ENCODE results near the gene SPATA7.

Gene SPATA7

GRCh38 chr14:88424573-88424972 is 39.1 kb downstream of the SPATA7 start:
- TF ChIP-seq, protein P1, sequence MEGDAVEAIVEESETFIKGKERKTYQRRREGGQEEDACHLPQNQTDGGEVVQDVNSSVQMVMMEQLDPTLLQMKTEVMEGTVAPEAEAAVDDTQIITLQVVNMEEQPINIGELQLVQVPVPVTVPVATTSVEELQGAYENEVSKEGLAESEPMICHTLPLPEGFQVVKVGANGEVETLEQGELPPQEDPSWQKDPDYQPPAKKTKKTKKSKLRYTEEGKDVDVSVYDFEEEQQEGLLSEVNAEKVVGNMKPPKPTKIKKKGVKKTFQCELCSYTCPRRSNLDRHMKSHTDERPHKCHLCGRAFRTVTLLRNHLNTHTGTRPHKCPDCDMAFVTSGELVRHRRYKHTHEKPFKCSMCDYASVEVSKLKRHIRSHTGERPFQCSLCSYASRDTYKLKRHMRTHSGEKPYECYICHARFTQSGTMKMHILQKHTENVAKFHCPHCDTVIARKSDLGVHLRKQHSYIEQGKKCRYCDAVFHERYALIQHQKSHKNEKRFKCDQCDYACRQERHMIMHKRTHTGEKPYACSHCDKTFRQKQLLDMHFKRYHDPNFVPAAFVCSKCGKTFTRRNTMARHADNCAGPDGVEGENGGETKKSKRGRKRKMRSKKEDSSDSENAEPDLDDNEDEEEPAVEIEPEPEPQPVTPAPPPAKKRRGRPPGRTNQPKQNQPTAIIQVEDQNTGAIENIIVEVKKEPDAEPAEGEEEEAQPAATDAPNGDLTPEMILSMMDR (IDR thresholded peaks at IDR 0.05; ENCODE audit: borderline replicate concordance, control extremely low read depth, extremely low read depth, insufficient read depth, missing control alignments) = no peak
- in situ Hi-C loops (cut with MboI; ENCODE audit: low sequenced_read_pairs, unreplicated experiment) = no loop called here
- no peak for DNase-seq (ENCODE audit: low spot score)

GRCh38 chr14:88426271-88426670 is 40.8 kb downstream of the SPATA7 start:
- TF ChIP-seq, protein P1 (IDR thresholded peaks at IDR 0.05; ENCODE audit: borderline replicate concordance, control extremely low read depth, extremely low read depth, insufficient read depth, missing control alignments) = no peak
- in situ Hi-C loops (cut with MboI; ENCODE audit: low sequenced_read_pairs, unreplicated experiment) = no loop called here
- DNase-seq (ENCODE audit: low spot score) = no peak

DNA sequence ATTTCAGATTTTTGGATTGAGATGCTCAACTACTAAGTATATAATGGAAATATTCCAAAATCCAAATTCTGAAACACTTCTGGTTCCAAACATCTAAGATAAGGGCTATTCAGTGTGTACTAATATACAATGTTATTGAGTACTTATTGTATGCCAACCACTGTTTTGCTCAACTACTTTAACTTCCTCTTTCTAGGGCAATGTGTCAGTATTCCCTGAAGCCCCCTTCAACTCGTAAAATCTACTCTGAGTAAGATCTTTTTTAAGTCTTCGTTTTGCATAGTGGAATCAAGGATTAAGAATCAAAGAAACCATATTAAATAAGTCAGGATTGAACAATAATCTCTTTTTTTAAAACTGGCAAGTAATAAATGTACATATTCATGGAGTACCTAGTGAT is 45.5 kb downstream of the SPATA7 start:
- DNase-seq (ENCODE audit: low spot score) = no peak
- TF ChIP-seq, protein P1 (IDR thresholded peaks at IDR 0.05; ENCODE audit: borderline replicate concordance, control extremely low read depth, extremely low read depth, insufficient read depth, missing control alignments) = no peak
- in situ Hi-C loops (cut with MboI; ENCODE audit: low sequenced_read_pairs, unreplicated experiment) = no loop called here

DNA sequence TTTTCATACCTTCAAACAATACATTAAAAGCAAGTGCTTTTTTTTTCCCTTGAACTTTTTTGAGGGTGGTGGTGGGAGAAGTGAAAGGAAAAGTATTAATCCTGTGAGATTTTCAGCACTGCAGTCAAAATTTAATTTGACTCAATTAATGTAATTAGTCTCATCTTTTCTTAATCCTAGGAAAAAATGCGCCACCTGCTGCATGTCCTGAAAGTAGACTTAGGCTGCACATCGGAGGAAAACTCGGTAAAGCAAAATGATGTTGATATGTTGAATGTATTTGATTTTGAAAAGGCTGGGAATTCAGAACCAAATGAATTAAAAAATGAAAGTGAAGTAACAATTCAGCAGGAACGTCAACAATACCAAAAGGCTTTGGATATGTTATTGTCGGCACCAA is 52.2 kb downstream of the SPATA7 start:
- TF ChIP-seq, protein P1 (IDR thresholded peaks at IDR 0.05; ENCODE audit: borderline replicate concordance, control extremely low read depth, extremely low read depth, insufficient read depth, missing control alignments) = no peak
- in situ Hi-C loops (cut with MboI; ENCODE audit: low sequenced_read_pairs, unreplicated experiment) = no loop called here
- no peak for DNase-seq (ENCODE audit: low spot score)

- TF ChIP-seq, protein P1 (IDR thresholded peaks at IDR 0.05; ENCODE audit: borderline replicate concordance, control extremely low read depth, extremely low read depth, insufficient read depth, missing control alignments) = no peak
- no peak for DNase-seq (ENCODE audit: low spot score)
- in situ Hi-C loops (cut with MboI; ENCODE audit: low sequenced_read_pairs, unreplicated experiment) = no loop called here
Observed at GRCh38 chr14:88439088-88439487, 53.6 kb downstream of the SPATA7 start.

DNA sequence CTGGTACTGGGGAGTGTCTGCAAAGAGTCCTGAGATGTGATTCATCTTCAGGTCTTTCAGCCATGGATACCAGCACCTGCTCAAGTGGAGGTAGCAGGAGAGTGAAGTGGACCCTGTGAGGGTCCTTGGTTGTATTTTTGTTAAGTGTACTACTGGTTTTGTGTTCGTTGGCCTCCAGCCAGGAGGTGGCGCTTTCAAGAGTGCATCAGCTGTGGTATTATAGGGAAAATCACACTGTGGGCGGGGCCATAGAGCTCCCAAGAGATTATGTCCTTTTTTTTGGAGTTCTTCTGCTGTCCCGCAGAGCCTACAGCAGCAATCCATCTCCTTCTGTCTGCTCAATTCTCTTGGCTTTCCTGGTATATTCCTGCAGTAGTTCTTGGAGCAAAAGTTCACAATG is 66.8 kb downstream of the SPATA7 start:
- in situ Hi-C loops (cut with MboI; ENCODE audit: low sequenced_read_pairs, unreplicated experiment) = no loop called here
- TF ChIP-seq, protein P1 (IDR thresholded peaks at IDR 0.05; ENCODE audit: borderline replicate concordance, control extremely low read depth, extremely low read depth, insufficient read depth, missing control alignments) = no peak
- no peak for DNase-seq (ENCODE audit: low spot score)

- DNase-seq (ENCODE audit: low spot score) = no peak
- TF ChIP-seq, protein P1 (IDR thresholded peaks at IDR 0.05; ENCODE audit: borderline replicate concordance, control extremely low read depth, extremely low read depth, insufficient read depth, missing control alignments) = no peak
- in situ Hi-C loops (cut with MboI; ENCODE audit: low sequenced_read_pairs, unreplicated experiment) = no loop called here
Observed at GRCh38 chr14:88454886-88455285, 69.4 kb downstream of the SPATA7 start.

Measured in GM13976 (cell line).